Sigmoid colon (tissue), 4 donors: ENCODE measurements around the gene CPLX3.

Experiments
- POLR2AphosphoS5 ChIP-seq, 4 donors: sonication (generic); formaldehyde crosslinking; IDR thresholded peaks; one replicate each; pipeline ENCODE4 v1.6.1; 2017; ENCODE audit warnings: antibody characterized with exemption in 4 of 4
- TF ChIP-seq, protein P1 (sequence below), 4 experiments: fragments of 450-650 bp in 3 of 4; fragments of 200-600 bp in 1 of 4; IDR thresholded peaks; one replicate each; pipeline ENCODE4 v1.5.1; 2016 to 2019; ENCODE audit warnings: antibody characterized with exemption in 4 of 4, mild to moderate bottlenecking in 3 of 4, moderate library complexity in 2 of 4

DNA sequence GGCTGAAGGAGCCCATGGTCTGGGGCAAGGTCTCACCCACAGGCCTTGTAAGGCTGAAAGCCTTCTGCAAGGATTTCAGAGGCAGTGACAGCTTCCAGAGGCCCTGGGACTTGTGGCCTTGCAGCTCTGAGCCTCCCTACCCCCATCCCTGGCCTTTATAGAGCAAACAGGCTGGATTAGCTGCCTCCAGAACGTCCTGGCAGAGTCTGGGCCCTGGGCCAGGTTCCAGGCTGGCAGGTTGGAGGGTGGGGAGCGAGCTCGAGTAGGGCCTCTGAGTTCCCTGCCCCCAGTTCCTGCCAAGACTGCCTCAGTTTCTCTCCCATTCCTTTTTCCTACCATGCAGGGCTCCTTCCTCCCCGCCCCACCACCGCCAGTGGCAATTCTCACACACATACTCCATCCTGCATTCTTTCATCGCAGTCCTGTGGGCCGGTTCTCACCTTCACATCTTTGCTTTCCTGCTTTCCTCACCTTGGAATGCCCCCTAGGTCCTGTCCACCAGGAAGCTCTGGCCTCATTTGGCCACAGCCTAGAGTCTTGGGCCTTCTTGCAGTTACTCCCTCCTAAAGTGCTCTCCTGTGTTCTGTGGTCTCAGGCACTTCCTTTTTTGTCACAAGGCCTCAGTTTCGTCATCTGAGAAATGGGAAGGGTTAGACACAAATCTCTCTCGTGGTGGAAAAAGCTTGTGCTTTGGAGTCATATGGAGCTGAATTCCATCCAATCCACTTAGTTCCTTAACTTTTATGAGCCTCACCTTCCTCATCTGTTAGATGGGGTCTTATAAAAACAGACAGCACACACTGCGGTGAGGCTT lies 11.1 kb upstream of the CPLX3 start:
- TF ChIP-seq, protein P1, sequence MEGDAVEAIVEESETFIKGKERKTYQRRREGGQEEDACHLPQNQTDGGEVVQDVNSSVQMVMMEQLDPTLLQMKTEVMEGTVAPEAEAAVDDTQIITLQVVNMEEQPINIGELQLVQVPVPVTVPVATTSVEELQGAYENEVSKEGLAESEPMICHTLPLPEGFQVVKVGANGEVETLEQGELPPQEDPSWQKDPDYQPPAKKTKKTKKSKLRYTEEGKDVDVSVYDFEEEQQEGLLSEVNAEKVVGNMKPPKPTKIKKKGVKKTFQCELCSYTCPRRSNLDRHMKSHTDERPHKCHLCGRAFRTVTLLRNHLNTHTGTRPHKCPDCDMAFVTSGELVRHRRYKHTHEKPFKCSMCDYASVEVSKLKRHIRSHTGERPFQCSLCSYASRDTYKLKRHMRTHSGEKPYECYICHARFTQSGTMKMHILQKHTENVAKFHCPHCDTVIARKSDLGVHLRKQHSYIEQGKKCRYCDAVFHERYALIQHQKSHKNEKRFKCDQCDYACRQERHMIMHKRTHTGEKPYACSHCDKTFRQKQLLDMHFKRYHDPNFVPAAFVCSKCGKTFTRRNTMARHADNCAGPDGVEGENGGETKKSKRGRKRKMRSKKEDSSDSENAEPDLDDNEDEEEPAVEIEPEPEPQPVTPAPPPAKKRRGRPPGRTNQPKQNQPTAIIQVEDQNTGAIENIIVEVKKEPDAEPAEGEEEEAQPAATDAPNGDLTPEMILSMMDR (IDR thresholded peaks at IDR 0.05) = no peak
- TF ChIP-seq POLR2AphosphoS5 (IDR thresholded peaks at IDR 0.05) = no peak
